Liver (tissue), 3 donors: Measurements from ENCODE around the gene LSAMP.

Experiments used
- CTCF ChIP-seq: fragments of 150-350 bp; IDR thresholded peaks from 2 replicates; pipeline ENCODE4 v1.5.1; 2017; ENCODE audit warnings: improper control_type of control experiment, low read depth, low read length; ENCODE audit not compliant: missing input control
- FOXA1 ChIP-seq: IDR thresholded peaks from 2 replicates; pipeline ENCODE4 v1.6.1; 2016; ENCODE audit warnings: antibody characterized with exemption
- JUND ChIP-seq, 2 donors: IDR thresholded peaks; 2 replicates each; pipeline ENCODE4 v1.6.1; 2016; ENCODE audit warnings: antibody characterized with exemption in 2 of 2
- MAX ChIP-seq: IDR thresholded peaks from 2 replicates; pipeline ENCODE4 v1.6.1; 2016; ENCODE audit warnings: antibody characterized with exemption
- REST ChIP-seq: IDR thresholded peaks from 2 replicates; pipeline ENCODE4 v1.6.1; 2016; ENCODE audit warnings: antibody characterized with exemption, mild to moderate bottlenecking
- TAF1 ChIP-seq: conservative IDR thresholded peaks from 2 replicates; pipeline ENCODE4 v1.6.1; 2016; ENCODE audit warnings: antibody characterized with exemption, mild to moderate bottlenecking
- ZBTB33 ChIP-seq: IDR thresholded peaks from 2 replicates; pipeline ENCODE4 v1.6.1; 2016; ENCODE audit warnings: antibody characterized with exemption
- donor health status: healthy.
- donor health status: healthy.

- TF ChIP-seq CTCF = no peak
- no peak for TF ChIP-seq JUND (IDR thresholded peaks at IDR 0.05)
- TF ChIP-seq MAX = no peak
- TF ChIP-seq TAF1 = no peak
- TF ChIP-seq FOXA1 = no peak
- no peak for TF ChIP-seq ZBTB33
- TF ChIP-seq REST = no peak
These were observed 163.8 kb downstream of the LSAMP start for GRCh38 chr3:116281313-116282143.
